ENCODE measurements around the gene DLK1. TPM values are rescaled to one million over a fixed set of nuclear protein-coding genes. Genes with fewer than 3 reads are reported as not detected.
A peak's percentile ranks its signal among the peaks of the same experiment; 100 is the strongest.

Gene DLK1
- total RNA-seq, 1 donor from 2014 or later = 22.8 TPM

DNA sequence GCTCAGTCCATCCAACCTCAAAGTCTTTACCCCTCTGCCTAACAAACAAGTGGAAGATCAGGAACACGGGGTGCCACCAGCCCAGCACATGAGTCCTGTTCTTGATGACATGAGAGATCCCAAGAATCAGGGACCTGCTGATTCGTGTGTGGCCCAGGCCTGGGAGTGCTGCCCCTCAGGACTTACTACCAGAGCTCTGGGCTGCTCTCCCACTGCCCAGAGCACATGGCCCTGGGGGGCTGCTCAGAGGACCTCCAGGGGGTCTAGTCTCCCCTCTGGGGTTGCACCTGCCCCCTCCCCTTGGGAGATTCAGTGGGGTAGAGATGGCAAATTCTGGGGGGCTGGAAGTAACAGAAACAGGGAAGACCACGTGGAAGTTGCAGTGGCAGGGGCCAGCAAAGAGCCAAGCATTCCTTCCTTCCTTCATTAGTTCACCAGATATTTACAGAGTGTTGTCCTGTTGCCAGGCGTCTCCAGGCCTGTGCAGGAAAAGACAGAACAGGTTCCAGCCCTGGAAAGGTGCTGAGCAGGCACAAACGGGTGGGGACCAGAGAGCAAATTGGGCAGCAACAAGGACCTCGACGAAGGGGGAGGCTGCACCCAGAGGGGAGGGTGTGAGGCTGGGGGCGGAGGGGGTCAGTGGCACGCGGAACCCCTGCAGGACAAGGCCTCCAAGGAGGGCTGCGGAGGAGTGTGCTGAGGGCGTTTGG lies 54.1 kb downstream of the DLK1 start:
- intact Hi-C loops (cut with DNase I) = no loop called here
- ATAC-seq (ENCODE audit: poor library complexity) = no peak
- no peak for DNase-seq

DNA sequence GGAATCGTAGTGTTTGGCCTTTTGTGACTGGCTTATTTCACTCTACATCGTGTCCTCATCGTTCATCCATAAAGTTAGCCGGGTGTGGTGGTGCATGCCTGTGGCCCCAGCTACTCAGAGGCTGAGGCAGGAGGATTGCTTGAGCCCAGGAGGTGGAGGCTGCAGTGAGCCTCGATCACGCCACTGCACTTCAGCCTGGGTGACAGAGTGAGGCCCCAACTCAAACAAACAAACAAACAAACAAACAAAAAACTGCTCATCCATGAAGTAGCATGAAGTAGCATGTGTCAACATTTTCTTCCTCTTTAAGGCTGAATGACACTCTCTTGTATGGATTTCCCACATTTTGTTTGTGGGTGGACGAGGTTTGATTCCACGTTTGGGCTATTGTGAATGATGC lies 55.3 kb downstream of the DLK1 start:
- DNase-seq (no peak), ATAC-seq (ENCODE audit: poor library complexity) (no peak)
- intact Hi-C loops (cut with DNase I) = no loop called here

DNA sequence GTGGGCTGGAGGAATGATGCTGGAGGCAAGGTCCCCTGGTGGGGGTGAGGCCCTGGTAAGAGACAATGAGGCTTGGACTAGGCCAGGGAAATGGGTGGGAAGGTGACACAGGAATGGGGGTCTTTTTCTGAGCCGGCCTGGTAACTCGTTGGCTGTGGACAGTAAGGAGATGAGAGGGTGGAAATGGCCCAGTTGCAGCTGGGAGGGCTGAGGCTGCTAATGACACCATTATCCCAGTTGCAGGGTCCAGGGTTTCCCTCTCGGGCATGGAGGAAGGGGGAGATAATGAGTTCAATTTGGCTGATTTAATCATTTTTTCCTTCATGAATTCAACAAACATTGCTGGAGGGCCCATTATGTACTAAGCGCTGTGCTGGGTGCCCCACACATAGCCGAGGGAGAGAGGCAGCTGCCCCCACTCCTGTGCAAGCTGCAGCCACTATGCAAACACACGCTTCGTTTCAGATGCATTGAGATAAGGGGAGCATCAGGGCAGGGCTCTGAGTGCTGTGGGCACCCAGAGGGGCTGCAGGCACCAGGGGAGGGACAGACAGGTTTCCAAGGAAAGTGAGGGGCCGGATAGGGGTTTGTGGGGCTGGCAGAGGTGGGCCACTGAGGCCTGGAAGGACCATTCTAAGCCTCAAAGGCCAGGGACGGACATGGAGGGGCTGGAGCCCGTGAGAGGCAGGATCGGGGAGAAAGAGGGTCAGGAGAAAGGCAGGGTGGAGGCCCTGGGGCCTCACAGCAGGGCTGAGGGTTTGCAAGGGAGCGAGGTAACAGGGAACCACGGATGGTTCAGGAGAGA lies 56.0 kb downstream of the DLK1 start:
- no peak for ATAC-seq (ENCODE audit: poor library complexity)
- peak; percentile 10 for DNase-seq
- intact Hi-C loops (cut with DNase I) = no loop called here

DNA sequence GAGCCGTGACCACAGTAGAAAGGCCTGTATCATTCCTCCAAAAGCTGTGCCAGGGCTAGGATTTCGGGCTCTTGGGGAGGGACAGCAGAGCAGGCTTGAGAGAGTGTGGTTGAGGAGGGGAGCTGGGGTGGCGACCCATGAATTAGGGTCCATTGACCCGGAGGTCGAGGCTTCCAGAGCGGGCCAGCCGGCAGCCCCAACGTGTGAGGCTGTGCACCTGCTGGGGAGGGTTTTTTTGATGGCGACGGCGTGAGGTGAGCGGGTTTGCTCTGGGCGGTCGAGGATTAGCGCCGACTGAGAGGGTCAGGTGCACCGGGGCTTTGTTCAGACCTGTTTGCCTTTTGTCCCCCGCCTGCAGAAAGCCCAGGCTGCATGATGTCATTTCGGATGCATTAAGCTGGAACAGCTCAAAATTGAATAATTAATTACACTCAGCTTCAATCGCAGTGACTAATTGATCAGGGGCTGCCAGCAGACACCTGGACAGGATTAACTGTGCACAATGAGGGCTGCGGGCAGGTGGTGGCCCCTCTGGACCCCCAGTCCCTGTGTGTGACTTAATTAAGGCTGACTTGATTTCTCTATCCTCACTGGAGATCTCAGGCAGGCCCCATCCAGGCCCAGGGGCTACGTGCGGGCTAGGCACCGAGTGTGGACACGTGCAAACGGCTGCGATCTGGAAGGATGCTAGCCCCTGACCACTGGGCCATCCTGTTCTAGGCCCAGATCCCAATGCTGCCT lies 57.1 kb downstream of the DLK1 start:
- intact Hi-C loops (cut with DNase I) = no loop called here
- DNase-seq = peak; percentile 31
- no peak for ATAC-seq (ENCODE audit: poor library complexity)

GRCh38 chr14:100784523-100785337 lies 58.0 kb downstream of the DLK1 start:
- intact Hi-C loops (cut with DNase I) = no loop called here
- DNase-seq = no peak
- no peak for ATAC-seq (ENCODE audit: poor library complexity)

GRCh38 chr14:100785338-100785615 lies 58.6 kb downstream of the DLK1 start:
- ATAC-seq (ENCODE audit: poor library complexity) (no peak), DNase-seq (peak; percentile 26)
- intact Hi-C loops (cut with DNase I) = no loop called here

DNA sequence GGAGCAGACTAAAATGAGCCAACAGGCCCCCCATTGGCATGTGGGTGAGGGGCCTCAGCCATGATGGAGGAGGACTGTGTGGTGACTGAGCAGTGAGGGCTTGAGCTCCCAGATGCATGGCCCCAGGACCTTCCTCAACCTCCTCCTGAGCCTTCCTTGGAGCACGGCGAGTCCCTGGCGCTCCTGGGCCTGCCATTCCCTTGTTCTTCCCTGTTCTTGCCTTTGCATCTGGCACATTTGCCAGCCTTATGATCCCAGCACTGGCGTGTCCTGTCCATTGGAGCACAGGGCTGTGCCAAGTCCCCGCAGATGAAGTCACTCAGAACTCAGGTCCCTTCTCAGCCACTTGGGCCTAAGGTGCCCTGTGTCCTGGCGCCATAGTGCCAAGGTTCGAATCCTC lies 58.9 kb downstream of the DLK1 start:
- peak; percentile 3 for DNase-seq
- intact Hi-C loops (cut with DNase I) = no loop called here
- ATAC-seq (ENCODE audit: poor library complexity) = no peak

- intact Hi-C loops (cut with DNase I) = no loop called here
- DNase-seq = peak; percentile 29
- ATAC-seq (ENCODE audit: poor library complexity) = no peak
These were observed 59.4 kb downstream of the DLK1 start for GRCh38 chr14:100786131-100786530.

DNA sequence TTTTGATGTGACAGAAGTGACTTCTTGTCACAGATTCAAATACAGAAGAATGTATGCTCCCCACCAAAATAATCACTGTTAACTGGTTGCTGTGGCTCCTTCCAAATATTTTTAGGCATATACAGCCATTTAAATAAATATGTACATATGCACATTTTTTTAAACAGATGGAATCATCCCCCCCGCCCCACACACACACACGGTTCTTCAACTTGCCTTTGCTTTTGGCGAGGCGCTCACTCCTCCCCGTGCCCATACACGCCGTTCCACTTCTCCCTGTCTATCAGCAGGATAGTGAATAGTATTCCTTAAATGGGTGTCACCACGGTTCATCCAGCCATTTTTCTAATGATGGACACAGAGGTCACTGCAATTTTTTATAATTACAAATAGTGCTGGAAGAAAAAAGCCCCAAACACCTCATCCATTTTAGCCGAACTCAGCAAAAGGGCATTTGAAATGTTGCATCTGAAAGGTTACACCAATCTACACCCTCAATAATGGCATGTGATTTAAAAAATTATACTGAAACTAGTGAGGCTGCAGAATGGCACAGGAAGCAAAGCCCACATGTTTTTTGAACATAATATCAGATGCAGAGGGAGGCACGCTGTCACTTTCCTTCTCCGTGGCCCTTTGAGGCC lies 60.0 kb downstream of the DLK1 start:
- ATAC-seq (ENCODE audit: poor library complexity) (no peak), DNase-seq (peak; percentile 16)
- intact Hi-C loops (cut with DNase I) = no loop called here

DNA sequence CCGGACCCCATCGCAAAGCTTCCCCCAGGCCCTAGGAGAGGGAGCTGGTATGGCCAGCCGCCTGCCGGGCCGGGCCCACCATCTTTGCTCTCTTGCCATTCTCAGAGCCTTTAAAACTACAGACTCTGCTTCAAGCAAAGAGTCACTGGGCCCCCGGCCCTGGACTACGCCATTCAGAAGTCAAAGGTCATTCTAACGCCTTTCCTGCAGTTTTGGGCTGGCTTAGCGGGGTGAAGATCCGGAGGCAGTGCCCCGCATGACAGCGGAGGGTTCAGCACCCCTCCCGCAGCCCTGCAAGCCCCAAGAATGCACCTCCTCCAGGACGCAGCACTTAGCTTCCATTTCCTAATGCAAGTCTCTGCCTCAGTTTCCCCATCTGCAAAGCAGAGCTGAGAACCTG lies 61.0 kb downstream of the DLK1 start:
- intact Hi-C loops (cut with DNase I) = no loop called here
- peak; percentile 11 for DNase-seq
- ATAC-seq (ENCODE audit: poor library complexity) = no peak

Other genes starting within 250 kb of the DLK1 start
- gene BEGAIN, start 139.5 kb upstream of the DLK1 start, total RNA-seq = 0.46 TPM
- 24.7 TPM for gene MEG3, start 99.2 kb downstream of the DLK1 start, total RNA-seq
- not detected for gene RTL1, start 176.8 kb downstream of the DLK1 start, total RNA-seq

All from Right ventricle myocardium superior (tissue), 1 donor.